Suppressor macrophage treated with lipopolysaccharide for 4 hours (primary cell): Measurements from ENCODE around the gene AKAP13.
"Not testable (repeated sequence)": the region's sequence is repeated elsewhere in the genome, so short reads cannot be mapped to it uniquely, and the experiment has no call there.

Source experiments
- DNase-seq: peaks from one replicate; pipeline ENCODE4 v3.0.0-alpha.2; 2020

The AKAP13 gene

GRCh38 chr15:85580879-85581278, 200.5 kb downstream of the AKAP13 start:
- DNase-seq: peak; percentile 86

GRCh38 chr15:85581495-85581894, 201.1 kb downstream of the AKAP13 start:
- peak; percentile 71 for DNase-seq

GRCh38 chr15:85582131-85583079, 202.0 kb downstream of the AKAP13 start:
- peak; percentile 77 for DNase-seq

GRCh38 chr15:85583442-85583841, 203.0 kb downstream of the AKAP13 start:
- DNase-seq: peak; percentile 40

GRCh38 chr15:85583923-85584390, 203.6 kb downstream of the AKAP13 start:
- DNase-seq: peak; percentile 92

GRCh38 chr15:85584872-85585271, 204.5 kb downstream of the AKAP13 start:
- peak; percentile 48 for DNase-seq

GRCh38 chr15:85586196-85586595, 205.8 kb downstream of the AKAP13 start:
- not testable (repeated sequence) for DNase-seq

GRCh38 chr15:85587707-85588411, 207.5 kb downstream of the AKAP13 start:
- peak; percentile 71 for DNase-seq

- DNase-seq: no peak
Measured at GRCh38 chr15:85588677-85589076, 208.3 kb downstream of the AKAP13 start.

- no peak for DNase-seq
Measured at GRCh38 chr15:85589851-85590250, 209.4 kb downstream of the AKAP13 start.

- no peak for DNase-seq
Measured at GRCh38 chr15:85591622-85592021, 211.2 kb downstream of the AKAP13 start.

- no peak for DNase-seq
Measured at GRCh38 chr15:85592148-85592547, 211.7 kb downstream of the AKAP13 start.

GRCh38 chr15:85593809-85594445, 213.5 kb downstream of the AKAP13 start:
- DNase-seq: no peak

- no peak for DNase-seq
Measured at GRCh38 chr15:85595804-85596536, 215.6 kb downstream of the AKAP13 start.

- DNase-seq: no peak
Measured at GRCh38 chr15:85597155-85597815, 216.9 kb downstream of the AKAP13 start.

- DNase-seq: no peak
Measured at GRCh38 chr15:85598219-85598618, 217.8 kb downstream of the AKAP13 start.

- no peak for DNase-seq
Measured at GRCh38 chr15:85598718-85599398, 218.5 kb downstream of the AKAP13 start.

- DNase-seq: no peak
Measured at GRCh38 chr15:85600001-85600400, 219.6 kb downstream of the AKAP13 start.

GRCh38 chr15:85603160-85603559, 222.8 kb downstream of the AKAP13 start:
- DNase-seq: no peak

- no peak for DNase-seq
Measured at GRCh38 chr15:85603703-85604102, 223.3 kb downstream of the AKAP13 start.

GRCh38 chr15:85604194-85604593, 223.8 kb downstream of the AKAP13 start:
- DNase-seq: no peak
